GDM1 (cell line): ENCODE data around the gene CFDP1.
"Not testable (repeated sequence)": the region's sequence is repeated elsewhere in the genome, so short reads cannot be mapped to it uniquely, and the experiment has no call there.

Experiments used
- DNase-seq: peaks from one replicate; lab custom pipeline; 2025; lab: John Stamatoyannopoulos, UW

Gene CFDP1

GRCh38 chr16:75458439-75458838 lies 25.1 kb upstream of the CFDP1 start:
- DNase-seq, result no peak

GRCh38 chr16:75458029-75458428 lies 24.7 kb upstream of the CFDP1 start:
- no peak for DNase-seq

GRCh38 chr16:75457485-75458021 lies 24.2 kb upstream of the CFDP1 start:
- DNase-seq, result no peak

GRCh38 chr16:75456971-75457370 lies 23.7 kb upstream of the CFDP1 start:
- no peak for DNase-seq

GRCh38 chr16:75456486-75456885 lies 23.2 kb upstream of the CFDP1 start:
- DNase-seq, result not testable (repeated sequence)

- DNase-seq, result no peak
Observed at GRCh38 chr16:75455677-75456076, 22.4 kb upstream of the CFDP1 start.

GRCh38 chr16:75452464-75453190 lies 19.3 kb upstream of the CFDP1 start:
- DNase-seq, result no peak

GRCh38 chr16:75446416-75446815 lies 13.1 kb upstream of the CFDP1 start:
- DNase-seq, result no peak

- DNase-seq, result no peak
Observed at GRCh38 chr16:75445298-75445697, 12.0 kb upstream of the CFDP1 start.

- no peak for DNase-seq
Observed at GRCh38 chr16:75443298-75443697, 10.0 kb upstream of the CFDP1 start.

GRCh38 chr16:75433732-75434413 lies 570 bp upstream of the CFDP1 start:
- DNase-seq, result peak; percentile 58

- no peak for DNase-seq
Observed at GRCh38 chr16:75429621-75430403, 3.5 kb downstream of the CFDP1 start.

- not testable (repeated sequence) for DNase-seq
Observed at GRCh38 chr16:75426524-75426923, 6.8 kb downstream of the CFDP1 start.

- not testable (repeated sequence) for DNase-seq
Observed at GRCh38 chr16:75424105-75424762, 9.1 kb downstream of the CFDP1 start.

- no peak for DNase-seq
Observed at GRCh38 chr16:75423723-75424104, 9.6 kb downstream of the CFDP1 start.

- no peak for DNase-seq
Observed at GRCh38 chr16:75421820-75422126, 11.5 kb downstream of the CFDP1 start.

- no peak for DNase-seq
Observed at GRCh38 chr16:75420987-75421819, 12.1 kb downstream of the CFDP1 start.

GRCh38 chr16:75416904-75417565 lies 16.3 kb downstream of the CFDP1 start:
- no peak for DNase-seq

- DNase-seq, result no peak
Observed at GRCh38 chr16:75415169-75415905, 18.0 kb downstream of the CFDP1 start.

- DNase-seq, result no peak
Observed at GRCh38 chr16:75413951-75414350, 19.4 kb downstream of the CFDP1 start.
